HG02642 (cell line): ENCODE results near the gene SALL2.

ENCODE experiments used
- ATAC-seq: cut with Tn5 transposase; IDR thresholded peaks from one replicate; pipeline ENCODE4 v1.9.1; 2021; ENCODE audit warnings: mild to moderate bottlenecking; ENCODE audit not compliant: unreplicated experiment, poor library complexity

SALL2 gene

DNA sequence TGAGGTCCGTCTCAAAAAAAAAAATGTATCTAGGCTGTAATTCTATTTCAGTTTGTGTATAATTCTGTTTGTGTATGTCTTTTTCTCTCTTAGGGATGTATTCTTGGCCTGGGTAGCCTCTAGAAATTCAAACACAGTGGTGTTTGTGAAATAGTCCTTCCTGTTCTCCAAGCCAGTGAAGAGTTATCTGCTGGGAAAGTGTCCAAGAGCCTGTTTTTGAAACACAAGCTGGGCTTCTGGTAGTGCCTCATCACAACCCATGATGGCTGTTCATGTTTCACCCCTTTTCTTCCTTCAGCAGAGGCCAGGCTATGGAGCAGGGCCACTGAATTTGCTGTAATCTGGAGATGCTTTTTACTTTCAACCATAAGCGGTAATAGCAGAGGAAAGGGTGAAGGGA, 29.7 kb downstream of the SALL2 start:
- no peak for ATAC-seq

DNA sequence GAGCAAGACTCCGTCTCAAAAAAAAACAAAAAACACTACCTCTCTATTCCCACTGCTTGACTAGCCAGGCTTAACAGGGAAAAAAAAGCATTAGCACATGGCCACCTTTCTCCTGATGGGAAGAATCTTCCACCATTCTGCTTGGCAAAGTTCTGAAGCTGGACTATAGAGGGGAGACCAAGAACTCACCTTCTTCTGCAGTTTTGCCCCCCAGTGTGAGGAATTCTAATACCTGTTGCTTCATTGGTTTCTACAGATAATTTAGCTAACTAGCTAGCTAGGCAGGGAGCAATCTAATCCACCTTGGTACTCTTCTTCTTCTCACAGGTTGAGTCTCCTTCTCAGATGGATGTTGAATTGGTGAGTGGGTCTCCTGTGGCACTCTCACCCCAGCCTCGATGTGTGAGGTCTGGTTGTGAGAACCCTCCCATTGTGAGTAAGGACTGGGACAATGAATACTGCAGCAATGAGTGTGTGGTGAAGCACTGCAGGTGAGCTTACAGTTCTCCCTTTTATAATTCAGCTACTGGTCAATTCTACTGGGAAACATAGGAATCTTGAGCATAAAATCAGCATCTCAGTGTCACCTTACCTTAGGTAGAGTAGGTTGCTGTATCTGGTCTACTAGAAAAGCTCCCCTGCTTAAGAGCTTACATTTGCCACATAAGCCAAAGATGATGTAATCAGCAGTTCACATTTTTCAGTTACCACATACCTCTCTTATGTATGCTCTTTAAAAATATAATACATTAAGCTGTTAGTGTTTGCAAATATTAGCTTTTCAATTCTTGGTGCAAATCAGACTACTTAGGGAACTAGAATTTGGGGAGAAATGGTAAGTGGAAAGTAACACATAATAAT, 31.0 kb downstream of the SALL2 start:
- ATAC-seq = no peak

DNA sequence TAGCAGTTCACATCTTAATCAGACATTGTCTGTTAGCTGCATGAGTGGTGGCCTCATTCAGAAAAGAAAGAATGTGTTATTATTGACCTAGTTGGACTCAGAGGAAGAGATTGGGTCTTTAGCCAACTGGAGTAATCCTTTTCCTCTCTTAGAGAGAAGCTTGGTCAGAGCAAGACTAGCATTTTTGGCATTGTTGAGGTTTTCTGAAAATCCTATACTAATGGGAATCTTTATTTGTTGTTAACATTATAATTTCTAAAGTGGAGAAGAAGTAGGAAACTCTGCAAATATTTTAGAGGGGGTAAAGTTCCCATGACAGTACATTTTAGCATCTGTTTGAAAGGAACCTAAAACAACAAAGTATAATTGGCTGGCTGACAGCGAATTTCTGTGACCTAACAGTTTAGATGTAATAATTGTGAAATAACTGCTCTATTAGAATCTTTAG, 39.5 kb downstream of the SALL2 start:
- no peak for ATAC-seq

DNA sequence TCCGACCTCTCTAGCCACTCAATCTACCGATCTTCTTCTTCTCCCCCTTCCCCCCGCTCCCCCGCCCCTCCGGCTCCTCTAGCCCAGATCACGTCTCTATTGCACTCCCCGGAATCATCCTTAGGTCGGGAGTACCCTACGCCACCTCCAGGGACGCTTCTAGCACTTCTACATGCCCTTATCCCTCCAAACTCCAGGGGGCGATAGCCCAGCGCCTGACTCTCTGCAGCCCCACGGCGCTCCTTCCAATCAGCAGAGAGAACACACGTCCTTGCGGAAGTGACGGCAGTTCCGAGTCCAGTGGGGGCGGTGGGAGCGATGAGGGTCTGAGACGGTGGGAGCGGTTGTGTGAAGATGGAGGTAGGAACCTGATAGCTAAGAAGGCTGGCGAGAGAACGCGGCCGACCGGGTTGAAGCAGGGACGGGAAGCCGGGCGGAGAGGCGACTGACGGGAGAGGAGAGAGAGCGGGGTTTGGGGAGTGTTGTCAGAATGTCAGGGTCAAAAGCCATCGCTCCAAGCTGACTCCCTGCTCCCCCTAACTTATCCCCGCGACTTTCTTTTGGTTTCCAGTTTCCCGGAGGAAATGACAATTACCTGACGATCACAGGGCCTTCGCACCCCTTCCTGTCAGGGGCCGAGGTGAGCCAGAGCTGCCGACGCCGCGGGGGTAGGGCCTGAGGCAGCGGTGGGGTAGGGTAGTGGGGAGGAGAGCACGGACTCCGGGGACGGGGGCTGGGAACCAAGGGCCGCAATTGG, 49.0 kb downstream of the SALL2 start, which contains the start of the genes RAB2B and TOX4:
Gene RAB2B, minus strand, starts transcription at position 35 of the 757 bp plus-strand sequence. CDS start 87 bp downstream, outside the sequence.
Gene TOX4, plus strand, starts transcription at position 271 of the 757 bp plus-strand sequence. Its CDS starts 84 bp downstream, at position 355.
- ATAC-seq = peak; percentile 99

DNA sequence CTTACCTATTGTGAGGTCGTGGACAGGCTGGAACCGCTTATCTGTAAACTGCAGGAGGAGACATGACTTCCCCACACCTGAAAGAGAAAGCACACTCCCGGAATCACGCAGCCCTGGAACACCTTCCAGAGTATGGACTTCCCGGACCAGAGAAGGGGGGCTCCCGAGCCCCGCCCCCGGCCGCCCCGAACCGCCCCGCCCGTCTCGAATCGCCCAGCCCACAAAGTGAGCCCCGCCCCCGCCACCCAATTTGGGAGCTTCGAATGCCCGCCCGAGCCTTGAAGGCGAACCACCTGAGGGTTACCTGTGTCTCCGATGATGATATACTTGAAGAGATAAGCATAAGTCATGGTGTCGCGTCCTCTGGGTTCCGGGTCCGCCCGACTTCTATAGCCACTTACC, 49.6 kb downstream of the SALL2 start:
- no peak for ATAC-seq

DNA sequence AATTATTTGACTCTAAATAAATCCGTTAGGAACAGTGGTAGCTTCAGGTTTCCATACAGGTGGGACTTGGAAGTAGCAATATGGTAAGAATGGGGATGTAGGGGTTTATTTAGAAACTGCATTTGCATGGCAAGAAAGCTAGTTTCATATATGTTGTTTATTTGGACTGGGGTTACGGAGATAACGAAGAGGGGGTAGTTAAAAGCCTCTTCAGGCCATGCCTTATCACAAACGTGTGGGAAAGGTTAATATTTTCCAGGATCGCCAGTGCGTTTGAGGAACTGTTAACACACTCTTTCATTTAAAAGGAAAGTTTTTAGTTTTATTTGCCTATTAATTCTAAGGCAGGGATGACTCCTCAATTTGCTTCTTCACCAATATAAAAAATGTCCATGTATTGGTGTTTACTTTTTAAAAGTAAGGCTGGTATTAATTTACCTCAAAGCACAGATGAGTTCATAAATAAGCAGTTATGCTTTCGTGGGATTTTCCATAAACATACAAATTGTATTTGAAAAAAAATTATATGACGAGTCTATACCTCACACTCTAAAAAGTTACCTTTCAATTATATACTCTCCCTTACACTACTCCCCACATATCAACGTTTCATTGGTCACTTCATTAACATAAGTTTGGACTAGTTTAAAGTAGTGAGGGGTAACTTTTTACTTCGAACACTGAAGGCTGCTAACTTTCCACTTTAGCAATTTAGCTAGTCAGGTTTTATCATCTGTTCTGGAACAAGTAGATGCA, 50.2 kb downstream of the SALL2 start:
- no peak for ATAC-seq
